CD14-positive monocyte (primary cell): ENCODE data around the gene BCL2. TPM values are rescaled to one million over a fixed set of nuclear protein-coding genes. Genes with fewer than 3 reads are reported as not detected.

Source experiments
- DNase-seq, 3 donors: peaks; one replicate each; pipeline ENCODE4 v3.0.0-alpha.2; 2011 to 2022
- H2AFZ ChIP-seq: 2 replicates; pipeline ENCODE4 v1.6.0; 2012; ENCODE audit warnings: mild to moderate bottlenecking, low read depth, low read length, inconsistent platforms; ENCODE audit not compliant: insufficient read depth, poor library complexity, severe bottlenecking
- H3K27ac ChIP-seq, 2 donors: 1 replicate in 1 of 2; 2 replicates in 1 of 2; pipeline ENCODE4 v1.5.1; 2012 to 2013; ENCODE audit warnings: low read length in 2 of 2, control low read depth in 1 of 2, inconsistent platforms in 1 of 2, low read depth in 1 of 2, mild to moderate bottlenecking in 1 of 2
- H3K27me3 ChIP-seq, 2 donors: one replicate each; pipeline versions ENCODE4 v1.6.0 to v1.6.1; 2011 to 2013; ENCODE audit warnings: low read length in 2 of 2; ENCODE audit not compliant: control insufficient read depth in 2 of 2, insufficient read depth in 2 of 2
- H3K36me3 ChIP-seq, 2 donors: replicated peaks in 1 of 2; 1 replicate in 1 of 2; 2 replicates in 1 of 2; pipeline versions ENCODE4 v1.5.1 to v1.6.1; 2012 to 2013; ENCODE audit warnings: low read length in 2 of 2, control low read depth in 1 of 2, inconsistent platforms in 1 of 2, mild to moderate bottlenecking in 1 of 2; ENCODE audit not compliant: insufficient read depth in 2 of 2, control insufficient read depth in 1 of 2
- H3K4me1 ChIP-seq, 2 donors: 1 replicate in 1 of 2; 2 replicates in 1 of 2; pipeline versions ENCODE4 v1.5.1 to v1.6.1; 2012 to 2013; ENCODE audit warnings: low read length in 2 of 2, control low read depth in 1 of 2, inconsistent platforms in 1 of 2, mild to moderate bottlenecking in 1 of 2, moderate library complexity in 1 of 2; ENCODE audit not compliant: insufficient read depth in 2 of 2, control insufficient read depth in 1 of 2
- H3K4me2 ChIP-seq: replicated peaks from 2 replicates; pipeline ENCODE3; 2012; ENCODE audit warnings: low read length, moderate library complexity, mild to moderate bottlenecking; ENCODE audit not compliant: poor library complexity, severe bottlenecking; ENCODE audit errors: extremely low read depth
- H3K4me3 ChIP-seq, 3 experiments: fragments of 200-600 bp in 1 of 3; sonication (generic) in 1 of 3; replicated peaks in 1 of 3; 1 replicate in 2 of 3; 2 replicates in 1 of 3; pipeline ENCODE4 v1.5.1; 2011 to 2013; ENCODE audit warnings: low read length in 3 of 3, mild to moderate bottlenecking in 3 of 3, control low read depth in 2 of 3, low read depth in 2 of 3, inconsistent platforms in 1 of 3, moderate library complexity in 1 of 3
- H3K79me2 ChIP-seq: 2 replicates; pipeline ENCODE4 v1.6.0; 2012; ENCODE audit warnings: mild to moderate bottlenecking, control low read depth, inconsistent platforms, low read length, moderate library complexity; ENCODE audit not compliant: insufficient read depth
- H3K9ac ChIP-seq: 2 replicates; pipeline ENCODE4 v1.6.0; 2017; ENCODE audit warnings: low read length, mild to moderate bottlenecking; ENCODE audit not compliant: insufficient read depth, poor library complexity, severe bottlenecking
- H3K9me3 ChIP-seq, 2 donors: replicated peaks in 1 of 2; 1 replicate in 1 of 2; 2 replicates in 1 of 2; pipeline versions ENCODE4 v1.5.1 to v1.6.1; 2012 to 2013; ENCODE audit warnings: low read length in 2 of 2, control low read depth in 1 of 2; ENCODE audit not compliant: control insufficient read depth in 1 of 2, insufficient read depth in 1 of 2
- H4K20me1 ChIP-seq: 2 replicates; pipeline ENCODE4 v1.6.0; 2012; ENCODE audit warnings: mild to moderate bottlenecking, low read length, control low read depth, moderate library complexity; ENCODE audit not compliant: insufficient read depth
- H3K27ac Mint-ChIP-seq, 7 donors: one replicate each; pipeline ENCODE4 v1.8.0; 2020; ENCODE audit warnings: mild to moderate bottlenecking in 7 of 7, mixed read lengths in 7 of 7, moderate library complexity in 6 of 7, inconsistent platforms in 2 of 7
- H3K27me3 Mint-ChIP-seq, 3 donors: one replicate each; pipeline ENCODE4 v1.8.0; 2021 to 2022; ENCODE audit warnings: low read depth in 3 of 3, mild to moderate bottlenecking in 3 of 3, mixed read lengths in 3 of 3, moderate library complexity in 3 of 3, inconsistent platforms in 1 of 3
- H3K36me3 Mint-ChIP-seq, 2 donors: one replicate each; pipeline ENCODE4 v1.8.0; 2020; ENCODE audit warnings: mixed read lengths in 2 of 2, inconsistent platforms in 1 of 2, mild to moderate bottlenecking in 1 of 2
- H3K4me1 Mint-ChIP-seq: one replicate; pipeline ENCODE4 v1.8.0; 2020; ENCODE audit warnings: mild to moderate bottlenecking, mixed read lengths
- H3K4me3 Mint-ChIP-seq, 2 donors: one replicate each; pipeline ENCODE4 v1.8.0; 2020; ENCODE audit warnings: mild to moderate bottlenecking in 2 of 2, mixed read lengths in 2 of 2, moderate library complexity in 1 of 2
- H3K9me3 Mint-ChIP-seq, 7 donors: one replicate each; pipeline ENCODE4 v1.8.0; 2020 to 2022; ENCODE audit warnings: mixed read lengths in 7 of 7, mild to moderate bottlenecking in 6 of 7, moderate library complexity in 6 of 7, inconsistent platforms in 2 of 7
- WGBS: methylation state at CpG from one replicate; pipeline ENCODE4 v1.1.5; 2013; ENCODE audit warnings: missing lambda C conversion rate; ENCODE audit not compliant: insufficient coverage; 5-methylcytosine and 5-hydroxymethylcytosine counted together
- intact Hi-C, 2 donors: fragments of 100-400 bp; cut with micrococcal nuclease; formaldehyde crosslinking; loops; one replicate each; pipeline versions ENCODE4 v1.15.0 to v1.15.1; 2023
- polyA plus RNA-seq, 3 donors: library from polyadenylated mRNA; depleted of rRNA in 1 of 3; unstranded in 2 of 3; stranded (reverse) in 1 of 3; fragments of 300-500 nt in 2 of 3; fragments of >200 nt in 1 of 3; fragmentation: Illumina TruSeq in 2 of 3; gene quantifications; 1 replicate in 2 of 3; 2 replicates in 1 of 3; pipeline ENCODE4 v1.2.3, GENCODE V29; 2012 to 2021
- TF ChIP-seq, protein P1 (sequence below): fragments of 200-600 bp; IDR thresholded peaks from one replicate; pipeline ENCODE4 v1.8.0; 2022; ENCODE audit warnings: antibody characterized with exemption, mild to moderate bottlenecking

The BCL2 gene
- polyA plus RNA-seq, 3 donors: 0.58 to 2.5 (median 1.1) TPM

- Histone ChIP-seq H3K4me2 (no peak overlapping the region), H3K79me2 (peaks cover 7% of the 10 kb centered on the region), H3K9me3 (no peaks in the 10 kb centered on the region), H4K20me1 (no peaks in the 10 kb centered on the region), H3K9ac (no peak overlapping the region), H3K27me3 (no peaks in the 10 kb centered on the region), H3K36me3 (no peaks in the 10 kb centered on the region), H3K4me3 (no peak overlapping the region), H3K4me1 (peaks cover 19 to 22% of the 10 kb centered on the region in 2 donors), H2AFZ (no peak overlapping the region), H3K27ac (no peak overlapping the region)
- TF ChIP-seq, protein P1, sequence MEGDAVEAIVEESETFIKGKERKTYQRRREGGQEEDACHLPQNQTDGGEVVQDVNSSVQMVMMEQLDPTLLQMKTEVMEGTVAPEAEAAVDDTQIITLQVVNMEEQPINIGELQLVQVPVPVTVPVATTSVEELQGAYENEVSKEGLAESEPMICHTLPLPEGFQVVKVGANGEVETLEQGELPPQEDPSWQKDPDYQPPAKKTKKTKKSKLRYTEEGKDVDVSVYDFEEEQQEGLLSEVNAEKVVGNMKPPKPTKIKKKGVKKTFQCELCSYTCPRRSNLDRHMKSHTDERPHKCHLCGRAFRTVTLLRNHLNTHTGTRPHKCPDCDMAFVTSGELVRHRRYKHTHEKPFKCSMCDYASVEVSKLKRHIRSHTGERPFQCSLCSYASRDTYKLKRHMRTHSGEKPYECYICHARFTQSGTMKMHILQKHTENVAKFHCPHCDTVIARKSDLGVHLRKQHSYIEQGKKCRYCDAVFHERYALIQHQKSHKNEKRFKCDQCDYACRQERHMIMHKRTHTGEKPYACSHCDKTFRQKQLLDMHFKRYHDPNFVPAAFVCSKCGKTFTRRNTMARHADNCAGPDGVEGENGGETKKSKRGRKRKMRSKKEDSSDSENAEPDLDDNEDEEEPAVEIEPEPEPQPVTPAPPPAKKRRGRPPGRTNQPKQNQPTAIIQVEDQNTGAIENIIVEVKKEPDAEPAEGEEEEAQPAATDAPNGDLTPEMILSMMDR: no peak
- H3K27ac Mint-ChIP-seq: no peak overlapping the region
- H3K27me3 Mint-ChIP-seq: no peaks in the 10 kb centered on the region
- DNase-seq: no peak
- peaks cover 0 to 2% (median 0%) of the 10 kb centered on the region in 7 donors for H3K9me3 Mint-ChIP-seq
- WGBS: no CpG with 5 or more reads among the region's 2 CpGs
- no peak overlapping the region for H3K4me3 Mint-ChIP-seq
- H3K4me1 Mint-ChIP-seq: peaks cover 22% of the 10 kb centered on the region
- intact Hi-C loops: no loop called here
- peaks cover 0 to 2% of the 10 kb centered on the region in 2 donors for H3K36me3 Mint-ChIP-seq
Measured at GRCh38 chr18:63189817-63190216, 129.8 kb downstream of the BCL2 start.

- no peak overlapping the region for H3K27ac Mint-ChIP-seq
- Histone ChIP-seq H4K20me1 (no peaks in the 10 kb centered on the region), H3K9ac (no peak overlapping the region), H3K4me3 (no peak overlapping the region), H3K4me2 (no peak overlapping the region), H3K79me2 (peaks cover 3% of the 10 kb centered on the region), H3K9me3 (no peaks in the 10 kb centered on the region), H3K36me3 (no peaks in the 10 kb centered on the region), H3K4me1 (peaks cover 19 to 25% of the 10 kb centered on the region in 2 donors), H2AFZ (no peak overlapping the region), H3K27ac (no peak overlapping the region), H3K27me3 (no peaks in the 10 kb centered on the region)
- H3K9me3 Mint-ChIP-seq: peaks cover 0 to 2% (median 0%) of the 10 kb centered on the region in 7 donors
- TF ChIP-seq, protein P1: no peak
- no peak overlapping the region for H3K4me3 Mint-ChIP-seq
- WGBS: no CpG with 5 or more reads among the region's 2 CpGs
- intact Hi-C loops: no loop called here
- no peak for DNase-seq
- peaks cover 22% of the 10 kb centered on the region for H3K4me1 Mint-ChIP-seq
- H3K36me3 Mint-ChIP-seq: peaks cover 0 to 2% of the 10 kb centered on the region in 2 donors
- no peaks in the 10 kb centered on the region for H3K27me3 Mint-ChIP-seq
Measured at GRCh38 chr18:63189041-63189440, 130.5 kb downstream of the BCL2 start.
